GM23338 (cell line): ENCODE measurements around the gene SZRD1. TPM values are rescaled to one million over a fixed set of nuclear protein-coding genes. Genes with fewer than 3 reads are reported as not detected.

Experiments used
- ATAC-seq: fragments of 200-7000 bp; cut with Tn5 transposase; 3 replicates; pipeline ENCODE4 v1.9.1; 2020
- DNase-seq: peaks from one replicate; pipeline ENCODE4 v3.0.0-alpha.2; 2015; ENCODE audit warnings: low spot score
- H2AFZ ChIP-seq: fragments of 200-600 bp; sonication (generic); 2 replicates; pipeline ENCODE4 v1.8.0; 2016; ENCODE audit warnings: antibody characterized with exemption, mild to moderate bottlenecking, moderate library complexity
- H3F3A ChIP-seq: fragments of 200-600 bp; sonication (generic); replicated peaks from 2 replicates; pipeline ENCODE4 v1.8.0; 2017; ENCODE audit warnings: antibody characterized with exemption, mixed run types, low read depth
- H3K27ac ChIP-seq: fragments of 200-600 bp; sonication (generic); 2 replicates; pipeline ENCODE4 v1.6.1; 2016; ENCODE audit warnings: low read depth
- H3K27me3 ChIP-seq: fragments of 200-600 bp; sonication (generic); 2 replicates; pipeline ENCODE4 v1.8.0; 2016; ENCODE audit warnings: mild to moderate bottlenecking, mixed run types, moderate library complexity; ENCODE audit not compliant: insufficient read depth
- H3K36me3 ChIP-seq: fragments of 200-600 bp; sonication (generic); 2 replicates; pipeline ENCODE4 v1.8.0; 2016; ENCODE audit warnings: mild to moderate bottlenecking; ENCODE audit not compliant: insufficient read depth
- H3K4me1 ChIP-seq: fragments of 200-600 bp; sonication (generic); 2 replicates; pipeline ENCODE4 v1.8.0; 2016; ENCODE audit warnings: mild to moderate bottlenecking, moderate library complexity; ENCODE audit not compliant: insufficient read depth
- H3K4me2 ChIP-seq: fragments of 200-600 bp; sonication (generic); 2 replicates; pipeline ENCODE4 v1.7.1; 2017; ENCODE audit warnings: mixed run types
- H3K4me3 ChIP-seq: fragments of 200-600 bp; sonication (generic); 2 replicates; pipeline ENCODE4 v1.6.1; 2016; ENCODE audit warnings: mixed run types
- H3K79me2 ChIP-seq: fragments of 200-600 bp; sonication (generic); replicated peaks from 2 replicates; pipeline ENCODE4 v1.8.0; 2017; ENCODE audit warnings: mild to moderate bottlenecking; ENCODE audit not compliant: insufficient read depth
- H3K9me2 ChIP-seq: fragments of 200-600 bp; sonication (generic); 2 replicates; pipeline ENCODE4 v1.8.0; 2017; ENCODE audit not compliant: insufficient read depth
- H4K20me1 ChIP-seq: fragments of 200-600 bp; sonication (generic); replicated peaks from 2 replicates; pipeline ENCODE4 v1.8.0; 2017; ENCODE audit warnings: mild to moderate bottlenecking; ENCODE audit not compliant: insufficient read depth
- H3K27ac Mint-ChIP-seq: 2 replicates; pipeline ENCODE4 v1.8.0; 2020; ENCODE audit warnings: inconsistent platforms, mild to moderate bottlenecking, moderate library complexity, mixed read lengths
- H3K27me3 Mint-ChIP-seq: 3 replicates; pipeline ENCODE4 v1.8.0; 2022; ENCODE audit warnings: low read depth, mild to moderate bottlenecking, moderate library complexity, mixed read lengths, inconsistent platforms; ENCODE audit not compliant: insufficient read depth, poor library complexity
- H3K36me3 Mint-ChIP-seq: 3 replicates; pipeline ENCODE4 v1.8.0; 2021; ENCODE audit warnings: low read depth, mild to moderate bottlenecking, inconsistent platforms, moderate library complexity, mixed read lengths
- H3K4me1 Mint-ChIP-seq: 3 replicates; pipeline ENCODE4 v1.8.0; 2020; ENCODE audit warnings: mild to moderate bottlenecking, inconsistent platforms, mixed read lengths
- H3K4me3 Mint-ChIP-seq: 3 replicates; pipeline ENCODE4 v1.8.0; 2021; ENCODE audit warnings: moderate library complexity, mild to moderate bottlenecking, inconsistent platforms, mixed read lengths
- H3K9me3 Mint-ChIP-seq: 3 replicates; pipeline ENCODE4 v1.8.0; 2020; ENCODE audit warnings: moderate library complexity, mild to moderate bottlenecking, inconsistent platforms, mixed read lengths
- CREB1 ChIP-seq: fragments of 250-450 bp; sonication (Bioruptor Pico); IDR thresholded peaks from 2 replicates; pipeline ENCODE4 v1.5.0; 2020; ENCODE audit warnings: low read depth, mild to moderate bottlenecking, moderate library complexity
- CTCF ChIP-seq, 2 experiments: fragments of 200-600 bp in 1 of 2; sonication (generic) in 1 of 2; conservative IDR thresholded peaks; 2 replicates each; pipeline versions ENCODE4 v1.5.1 to v1.6.1; 2016 to 2017; ENCODE audit warnings: antibody characterized with exemption in 2 of 2, low read depth in 2 of 2, mild to moderate bottlenecking in 2 of 2, moderate library complexity in 1 of 2
- ETS1 ChIP-seq: IDR thresholded peaks from 2 replicates; pipeline ENCODE4 v1.6.1; 2016; ENCODE audit warnings: antibody characterized with exemption
- EZH2 ChIP-seq: fragments of 200-600 bp; sonication (generic); IDR thresholded peaks from one replicate; pipeline ENCODE4 v1.8.0; 2017; ENCODE audit warnings: antibody characterized with exemption, mild to moderate bottlenecking, low read depth; ENCODE audit not compliant: unreplicated experiment
- EZH2phosphoT487 ChIP-seq: fragments of 200-600 bp; sonication (generic); IDR thresholded peaks from one replicate; pipeline ENCODE4 v1.8.1; 2018; ENCODE audit warnings: antibody characterized with exemption; ENCODE audit not compliant: unreplicated experiment
- JUNB ChIP-seq: IDR thresholded peaks from one replicate; pipeline ENCODE4 v1.6.1; 2016; ENCODE audit warnings: antibody characterized with exemption; ENCODE audit not compliant: unreplicated experiment
- NANOG ChIP-seq: IDR thresholded peaks from 2 replicates; pipeline ENCODE4 v1.6.1; 2016; ENCODE audit warnings: antibody characterized with exemption, borderline replicate concordance
- POLR2AphosphoS5 ChIP-seq: IDR thresholded peaks from 2 replicates; pipeline ENCODE4 v1.6.1; 2016; ENCODE audit warnings: antibody characterized with exemption, low read depth
- REST ChIP-seq: IDR thresholded peaks from one replicate; pipeline ENCODE4 v1.6.1; 2018; ENCODE audit warnings: antibody characterized with exemption; ENCODE audit not compliant: unreplicated experiment
- STAT1 ChIP-seq: IDR thresholded peaks from one replicate; pipeline ENCODE4 v1.6.1; 2016; ENCODE audit warnings: antibody characterized with exemption; ENCODE audit not compliant: unreplicated experiment
- ZNF114 ChIP-seq: fragments of 250-450 bp; sonication (Bioruptor Pico); IDR thresholded peaks from 2 replicates; pipeline ENCODE4 v1.5.0; 2020; ENCODE audit warnings: mild to moderate bottlenecking, moderate library complexity
- ZNF331 ChIP-seq: fragments of 250-450 bp; sonication (Bioruptor Pico); IDR thresholded peaks from 2 replicates; pipeline ENCODE4 v1.5.0; 2020; ENCODE audit warnings: low read depth, mild to moderate bottlenecking, moderate library complexity
- ZNF462 ChIP-seq: fragments of 250-450 bp; sonication (Bioruptor Pico); IDR thresholded peaks from 2 replicates; pipeline ENCODE4 v1.5.0; 2020; ENCODE audit warnings: mild to moderate bottlenecking, moderate library complexity
- polyA plus RNA-seq: library from polyadenylated mRNA; unstranded; fragments of >200 nt; fragmentation: Nextera tagmentation; extraction: Ambion mirVana; gene quantifications from 2 replicates; pipeline ENCODE4 v1.2.1, GENCODE V29; 2016
- total RNA-seq: library from RNA; depleted of rRNA; stranded (reverse); fragments of >200 nt; shearing (Covaris generic); gene quantifications from 2 replicates; pipeline ENCODE4 v1.2.3, GENCODE V29; 2014

Gene SZRD1
- total and polyA plus RNA-seq, 2 experiments from 2014 or later = 32.5 to 70.9 TPM

GRCh38 chr1:16378443-16378842 lies 11.4 kb downstream of the SZRD1 start:
- Histone ChIP-seq H3K36me3 (no peaks in the 10 kb centered on the region), H3F3A (0 out of 2 replicates have a peak, but pooled peaks cover 12% of the 10 kb centered on the region), H3K79me2 (peaks cover 100% of the 10 kb centered on the region), H3K4me3 (no peak overlapping the region), H3K4me2 (no peak overlapping the region), H2AFZ (no peak overlapping the region), H3K4me1 (peaks cover 40% of the 10 kb centered on the region), H3K27ac (no peak overlapping the region), H4K20me1 (peaks cover 86% of the 10 kb centered on the region), H3K9me2 (no peaks in the 10 kb centered on the region), H3K27me3 (no peaks in the 10 kb centered on the region)
- ATAC-seq = no peak
- Mint-ChIP-seq H3K4me1 (peaks cover 35% of the 10 kb centered on the region), H3K9me3 (no peaks in the 10 kb centered on the region), H3K4me3 (no peak overlapping the region), H3K36me3 (peaks cover 13% of the 10 kb centered on the region; the same call in 1 of the 3 replicates), H3K27me3 (peaks cover 8% of the 10 kb centered on the region), H3K27ac (no peak overlapping the region)
- DNase-seq = no peak
- no peak for TF ChIP-seq ZNF114
- no peak for TF ChIP-seq JUNB
- TF ChIP-seq EZH2phosphoT487 = no peak
- TF ChIP-seq ZNF331 (CRISPR knock-in tag) = no peak
- no peak for TF ChIP-seq NANOG
- no peak for TF ChIP-seq ZNF462 (CRISPR knock-in tag)
- no peak for TF ChIP-seq CTCF (conservative IDR thresholded peaks at IDR 0.05; ENCODE audit: low read depth in 2 of 2)
- TF ChIP-seq CREB1 = no peak
- no peak for TF ChIP-seq ETS1
- TF ChIP-seq POLR2AphosphoS5 = no peak
- TF ChIP-seq REST = no peak
- TF ChIP-seq STAT1 = no peak
- TF ChIP-seq EZH2 = no peak
